ENCODE data around the gene CBX1.

The CBX1 gene

GRCh38 chr17:48101012-48101720 is at the start of gene CBX1:
Gene CBX1, minus strand, starts transcription at chr17:48101478. Its CDS starts 24,474 bp downstream, at chr17:48077004.
- DNase-seq: peak; percentile 91

DNA sequence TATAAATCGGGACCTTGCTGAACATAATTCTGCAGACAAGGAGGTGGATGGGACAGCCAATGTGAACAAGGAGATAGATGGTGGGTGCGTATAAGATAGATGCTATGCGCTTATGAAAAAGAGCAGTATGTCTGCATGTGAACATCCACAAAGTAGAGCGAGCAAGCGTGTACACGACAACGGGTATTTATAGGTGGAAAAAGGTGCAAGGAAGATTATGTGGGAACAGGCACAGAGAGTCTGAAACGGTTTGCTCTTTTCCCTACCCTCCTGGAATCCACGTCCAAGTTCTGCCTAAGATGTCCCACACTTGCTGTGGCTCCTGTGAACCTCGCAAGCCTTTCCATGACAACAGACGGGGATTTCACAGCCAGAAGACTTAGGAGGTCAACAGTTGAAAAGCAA is 49.3 kb upstream of the CBX1 start:
- no peak for DNase-seq

- no peak for DNase-seq
Measured at GRCh38 chr17:48149787-48150463, 48.6 kb upstream of the CBX1 start.

- peak; percentile 54 for DNase-seq
Measured at GRCh38 chr17:48148854-48149786, 47.8 kb upstream of the CBX1 start.

DNA sequence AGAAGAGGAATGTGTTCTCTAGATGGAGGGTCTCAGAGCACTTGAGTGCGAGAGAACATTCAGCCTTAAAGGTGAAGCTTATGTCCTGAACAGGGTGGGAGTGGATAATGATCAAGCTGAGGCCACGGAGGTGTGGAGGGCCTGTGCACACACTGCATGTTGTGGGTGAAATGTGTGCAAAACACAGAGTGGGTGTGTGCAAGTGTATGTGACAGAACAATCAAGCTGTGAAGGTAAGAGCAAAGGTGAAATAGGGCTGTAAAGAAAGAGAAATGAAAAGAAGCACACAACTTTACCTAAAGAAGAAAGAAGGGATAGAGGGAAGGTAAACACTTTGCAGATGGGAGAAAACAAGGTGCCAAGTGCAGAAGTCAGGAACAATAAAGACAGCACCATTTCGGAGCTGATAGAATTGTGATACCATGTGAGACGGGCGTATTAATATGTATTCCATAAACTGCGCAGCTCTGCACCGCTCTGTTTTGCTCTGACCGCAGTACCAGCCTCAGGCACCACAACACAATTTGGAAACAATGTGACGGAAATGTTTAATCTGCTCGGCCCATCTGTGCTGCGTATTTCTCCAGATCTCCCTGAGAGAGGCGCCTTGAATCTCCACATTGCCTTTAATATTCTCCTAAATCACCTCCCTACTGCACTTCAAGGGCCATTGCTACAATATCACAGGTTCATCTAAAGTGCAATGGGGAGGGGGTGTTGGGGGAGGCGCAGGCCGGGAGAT is 46.9 kb upstream of the CBX1 start:
- DNase-seq: no peak

DNA sequence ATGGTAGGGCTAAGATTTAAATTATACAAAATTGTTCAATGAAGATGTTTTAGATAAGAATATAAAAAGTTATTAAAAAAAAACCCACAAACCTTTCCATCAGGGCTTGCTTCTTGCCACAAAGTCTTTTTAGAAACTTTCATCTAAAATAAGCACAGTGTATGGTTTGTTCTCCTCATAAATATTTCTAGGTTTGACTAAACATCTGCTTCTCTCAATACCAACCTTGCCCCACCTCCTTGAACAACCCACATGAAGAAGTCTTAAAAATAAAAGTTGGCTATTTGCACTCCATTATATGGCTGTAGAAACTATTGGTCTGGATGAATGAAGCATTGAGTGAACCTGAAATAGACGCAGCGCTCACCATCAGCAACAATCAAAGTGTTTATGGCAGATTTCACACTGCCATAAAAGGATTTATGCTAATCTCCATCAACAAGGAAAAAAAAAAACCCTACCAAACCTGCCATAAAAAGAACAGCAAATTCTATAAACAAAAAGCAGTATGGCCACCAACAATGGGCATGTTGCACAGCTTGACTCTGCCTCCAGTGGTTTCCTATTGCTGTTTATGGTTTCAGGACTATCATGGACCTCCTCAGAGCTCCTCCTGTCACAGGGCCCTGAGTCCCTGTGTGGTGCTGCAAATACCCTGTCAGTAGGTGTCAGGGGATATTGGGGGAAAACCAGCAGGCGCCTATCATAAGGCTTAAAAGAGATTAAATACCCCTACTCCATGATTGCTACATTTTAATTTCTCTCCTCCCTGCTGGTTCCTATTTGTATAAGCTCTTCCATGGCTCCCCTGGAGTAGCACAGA is 43.9 kb upstream of the CBX1 start:
- no peak for DNase-seq

GRCh38 chr17:48144231-48144630 is 43.0 kb upstream of the CBX1 start:
- DNase-seq: no peak

GRCh38 chr17:48143629-48144028 is 42.4 kb upstream of the CBX1 start:
- no peak for DNase-seq

- DNase-seq: no peak
Measured at GRCh38 chr17:48139944-48140343, 38.7 kb upstream of the CBX1 start.

- no peak for DNase-seq
Measured at GRCh38 chr17:48137656-48138055, 36.4 kb upstream of the CBX1 start.

- DNase-seq: no peak
Measured at GRCh38 chr17:48134912-48135480, 33.7 kb upstream of the CBX1 start.

- no peak for DNase-seq
Measured at GRCh38 chr17:48132385-48132784, 31.1 kb upstream of the CBX1 start.

GRCh38 chr17:48131216-48131824 is 30.0 kb upstream of the CBX1 start:
- DNase-seq: peak; percentile 78

GRCh38 chr17:48129981-48130380 is 28.7 kb upstream of the CBX1 start:
- DNase-seq: no peak

GRCh38 chr17:48128400-48128799 is 27.1 kb upstream of the CBX1 start:
- DNase-seq: no peak

DNA sequence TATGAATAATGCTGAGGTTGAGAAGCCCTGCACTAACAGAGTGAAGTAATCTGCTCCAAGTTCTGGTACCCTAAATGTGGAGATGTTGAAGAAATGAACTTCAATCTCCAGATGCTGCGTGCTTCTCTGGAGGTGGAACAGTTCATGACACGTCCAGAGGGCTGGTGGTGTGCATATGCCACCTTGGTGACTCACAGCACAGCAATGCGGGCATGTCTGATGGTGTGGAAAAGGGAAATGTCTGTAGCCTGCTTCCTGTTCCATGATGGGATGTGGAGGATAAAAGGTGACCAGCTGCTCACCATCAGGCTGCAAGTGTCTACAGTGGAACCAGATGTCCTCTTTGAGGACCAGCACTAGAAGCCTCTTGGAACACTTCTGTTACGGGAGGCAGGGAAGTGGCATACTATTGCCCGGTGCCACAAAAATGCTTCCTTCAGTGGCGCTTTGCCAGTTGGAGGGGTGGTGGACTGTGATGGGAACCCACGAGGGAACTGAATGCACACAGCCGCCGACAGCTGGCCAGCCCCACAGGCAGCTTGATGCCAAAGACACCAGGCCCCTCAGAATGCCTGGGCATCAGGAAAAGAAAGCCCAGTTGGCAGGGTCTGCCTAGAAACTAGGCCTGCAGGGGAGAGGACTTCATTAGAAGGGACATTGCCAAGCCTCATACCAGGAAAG is 26.2 kb upstream of the CBX1 start:
- no peak for DNase-seq

DNA sequence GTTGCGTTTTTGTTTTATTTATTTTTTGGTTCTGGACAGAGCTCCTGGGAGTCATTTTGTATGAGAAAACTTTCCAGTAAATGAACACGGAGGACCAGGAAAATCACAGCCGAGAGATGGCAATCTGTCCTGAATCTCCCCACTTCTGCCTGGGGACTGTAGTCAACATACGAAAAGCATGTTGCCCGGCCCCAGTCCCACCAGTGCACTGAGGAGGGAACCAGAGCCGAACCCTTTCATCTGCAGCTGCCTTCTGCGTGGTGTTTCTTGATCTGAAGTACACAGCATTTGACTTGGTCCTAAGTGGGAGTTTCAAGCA is 25.2 kb upstream of the CBX1 start:
- DNase-seq: no peak

DNA sequence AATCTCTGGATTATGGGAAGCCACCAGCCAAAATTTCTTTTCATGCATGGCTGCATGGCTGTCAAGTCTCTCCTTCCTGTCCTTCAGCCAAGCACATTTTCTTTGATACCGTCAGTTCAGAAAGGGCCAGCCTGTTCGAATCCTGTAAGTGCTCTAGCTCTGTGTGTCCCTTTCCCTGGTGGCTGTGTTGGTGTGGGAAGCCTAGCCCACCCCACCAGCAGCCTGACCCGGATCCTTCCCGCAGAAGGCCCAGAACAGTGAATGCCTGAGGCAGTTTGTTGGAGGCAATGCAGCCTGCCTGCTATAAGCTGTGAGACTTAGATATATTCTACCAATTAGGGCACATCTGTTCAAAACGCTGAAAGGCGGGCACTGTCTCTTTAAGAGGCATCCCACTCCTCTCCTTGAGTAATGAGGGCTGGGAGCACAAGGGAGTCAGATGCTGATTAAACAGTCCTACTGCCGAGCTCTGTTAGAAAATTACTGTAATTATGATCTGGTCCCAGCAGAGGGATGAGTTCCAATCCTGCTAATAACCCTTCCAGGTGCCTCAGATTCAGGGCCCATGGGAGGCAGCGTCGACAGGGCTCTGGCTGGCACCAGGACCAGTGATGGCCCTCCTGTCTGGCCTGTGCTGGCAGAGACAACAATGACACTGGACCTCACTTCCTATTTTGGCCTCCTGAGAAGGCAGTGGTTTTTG is 24.7 kb upstream of the CBX1 start:
- no peak for DNase-seq

DNA sequence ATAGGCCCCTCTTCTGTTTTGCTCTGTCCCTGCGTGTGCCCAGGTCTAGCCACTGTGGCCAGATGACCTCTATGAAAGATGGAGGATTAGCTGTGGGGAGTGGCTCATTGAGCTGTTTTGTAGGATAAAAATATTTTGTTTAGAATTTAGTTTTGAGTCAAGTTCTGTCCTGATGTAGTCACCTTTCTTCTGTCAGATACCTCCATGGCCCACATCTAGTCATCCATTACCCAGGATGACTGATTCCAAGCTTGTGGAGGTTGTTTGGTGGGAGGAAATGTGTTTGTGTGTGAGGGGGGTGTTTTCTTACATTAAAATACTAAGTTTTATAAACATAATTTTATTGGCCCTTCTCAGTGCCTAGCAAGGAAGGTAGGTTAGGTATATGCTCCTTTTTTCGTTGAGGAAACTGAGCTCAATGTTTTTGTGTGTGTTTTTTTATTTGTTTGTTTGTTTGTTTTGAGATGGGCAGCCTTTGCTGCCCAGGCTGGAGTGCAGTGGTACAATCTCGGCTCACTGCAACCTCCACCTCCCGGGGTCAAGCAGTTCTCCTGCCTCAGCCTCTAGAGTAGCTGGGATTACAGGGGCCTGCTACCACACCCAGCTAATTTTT is 22.6 kb upstream of the CBX1 start:
- DNase-seq: no peak

DNA sequence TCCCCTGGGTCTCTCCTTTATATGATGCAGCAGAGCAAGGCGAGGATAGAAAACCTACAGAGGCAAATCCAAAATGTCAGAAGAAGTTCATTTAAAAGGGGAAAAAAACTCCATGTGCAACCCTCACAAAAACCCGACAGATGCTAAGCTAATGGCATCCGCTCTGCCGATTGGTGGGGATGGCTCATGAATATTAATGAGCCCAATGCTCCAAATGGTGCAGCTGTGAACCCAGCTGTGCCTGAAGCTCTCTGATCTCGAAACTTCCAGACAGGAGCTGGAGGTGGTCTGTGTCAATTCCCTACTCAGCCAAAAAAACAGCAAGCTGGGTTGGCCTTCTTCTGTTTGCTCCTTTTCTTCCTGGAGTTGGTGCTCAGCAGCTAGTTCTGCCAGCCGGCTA is 21.8 kb upstream of the CBX1 start:
- DNase-seq: no peak

All from SHP77 treated with DMSO at 0.1 percent for 48 hours (cell line).